NCI-H2107 treated with DMSO at 0.1 percent for 48 hours (cell line): ENCODE measurements around the gene SENP2.

Source experiments
- DNase-seq: peaks from one replicate; lab custom pipeline; 2025; ENCODE audit not compliant: unreplicated experiment; lab: John Stamatoyannopoulos, UW

The SENP2 gene

GRCh38 chr3:185667574-185667973 is 81.5 kb downstream of the SENP2 start:
- DNase-seq = no peak

GRCh38 chr3:185677146-185677829 is 91.2 kb downstream of the SENP2 start:
- peak; percentile 86 for DNase-seq

- DNase-seq = no peak
These were observed 91.9 kb downstream of the SENP2 start for GRCh38 chr3:185678027-185678426.

GRCh38 chr3:185680231-185680630 is 94.1 kb downstream of the SENP2 start:
- no peak for DNase-seq
